22Rv1 (cell line): ENCODE measurements around the gene TAS2R41.

Source experiments
- ZFX ChIP-seq: fragments of 450-650 bp; IDR thresholded peaks from 2 replicates; pipeline ENCODE4 v1.6.1; 2017; ENCODE audit warnings: antibody characterized with exemption, borderline replicate concordance
- TF ChIP-seq, protein P1 (sequence below): fragments of 450-650 bp; IDR thresholded peaks from 2 replicates; pipeline ENCODE4 v1.5.1; 2017; ENCODE audit warnings: mild to moderate bottlenecking

DNA sequence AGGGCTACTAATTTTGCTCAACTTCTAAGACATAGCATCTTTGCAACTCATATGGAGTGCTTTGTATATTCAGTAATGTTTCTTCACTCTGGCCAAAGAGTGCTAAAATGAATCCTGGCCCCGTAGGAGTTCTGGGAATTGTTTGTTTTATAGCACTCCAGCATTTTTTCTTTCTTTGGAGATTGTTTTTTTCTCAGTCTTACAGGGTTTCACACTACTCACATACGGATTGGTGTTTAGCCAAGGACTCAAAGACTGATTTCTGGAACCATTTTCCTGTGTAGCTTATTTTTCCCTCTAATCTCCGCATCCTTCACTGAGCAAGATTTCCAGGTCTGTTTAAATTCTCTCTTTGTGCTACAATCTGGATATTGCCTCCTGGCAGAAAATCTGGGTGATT lies 6.4 kb downstream of the TAS2R41 start:
- TF ChIP-seq, protein P1, sequence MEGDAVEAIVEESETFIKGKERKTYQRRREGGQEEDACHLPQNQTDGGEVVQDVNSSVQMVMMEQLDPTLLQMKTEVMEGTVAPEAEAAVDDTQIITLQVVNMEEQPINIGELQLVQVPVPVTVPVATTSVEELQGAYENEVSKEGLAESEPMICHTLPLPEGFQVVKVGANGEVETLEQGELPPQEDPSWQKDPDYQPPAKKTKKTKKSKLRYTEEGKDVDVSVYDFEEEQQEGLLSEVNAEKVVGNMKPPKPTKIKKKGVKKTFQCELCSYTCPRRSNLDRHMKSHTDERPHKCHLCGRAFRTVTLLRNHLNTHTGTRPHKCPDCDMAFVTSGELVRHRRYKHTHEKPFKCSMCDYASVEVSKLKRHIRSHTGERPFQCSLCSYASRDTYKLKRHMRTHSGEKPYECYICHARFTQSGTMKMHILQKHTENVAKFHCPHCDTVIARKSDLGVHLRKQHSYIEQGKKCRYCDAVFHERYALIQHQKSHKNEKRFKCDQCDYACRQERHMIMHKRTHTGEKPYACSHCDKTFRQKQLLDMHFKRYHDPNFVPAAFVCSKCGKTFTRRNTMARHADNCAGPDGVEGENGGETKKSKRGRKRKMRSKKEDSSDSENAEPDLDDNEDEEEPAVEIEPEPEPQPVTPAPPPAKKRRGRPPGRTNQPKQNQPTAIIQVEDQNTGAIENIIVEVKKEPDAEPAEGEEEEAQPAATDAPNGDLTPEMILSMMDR = no peak
- TF ChIP-seq ZFX = no peak
